Right ventricle myocardium inferior (tissue), 1 donor: Measurements from ENCODE around the gene GPR18. TPM values are rescaled to one million over a fixed set of nuclear protein-coding genes. Genes with fewer than 3 reads are reported as not detected.

Experiments used
- ATAC-seq: fragments of 200-7000 bp; cut with Tn5 transposase; one replicate; pipeline ENCODE4 v1.9.1; 2020; ENCODE audit warnings: mild to moderate bottlenecking, moderate library complexity
- DNase-seq: peaks from one replicate; pipeline ENCODE4 v3.0.0; 2021; ENCODE audit errors: missing footprints
- intact Hi-C: fragments of 100-400 bp; cut with DNase I; formaldehyde crosslinking; loops from one replicate; pipeline ENCODE4 v1.11.0; 2022
- total RNA-seq: library from RNA; stranded (reverse); fragmentation: NEBNext Ultra II Directional; extraction: Animal tissue kit (Norgen Biotek cat#: 25700); gene quantifications from one replicate; pipeline ENCODE4 v1.2.1, GENCODE V29; 2021
- donor health status: DM: no; HTN: yes; CAD: no; lungs with severe emphysema.

GPR18 gene
- total RNA-seq, 1 donor from 2014 or later, result not detected

DNA sequence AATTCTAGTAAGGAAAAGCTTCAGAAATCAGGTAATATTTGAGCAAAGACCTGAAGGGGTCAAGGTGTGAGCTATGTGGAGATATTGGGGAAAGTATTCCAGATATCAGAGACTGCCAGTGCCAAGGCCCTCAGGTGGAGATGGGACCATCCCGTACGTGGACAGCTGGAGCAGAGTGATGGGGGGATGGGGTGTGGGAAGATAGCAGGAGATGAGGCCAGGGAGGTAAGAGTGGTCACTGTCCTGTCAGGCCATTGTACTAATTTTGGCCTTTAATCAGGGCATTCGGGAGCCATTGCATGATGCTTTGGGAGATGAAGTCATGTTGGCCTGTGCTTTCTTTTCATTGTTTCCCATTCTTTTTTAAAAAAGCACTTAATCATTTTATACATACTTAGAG, 13.1 kb upstream of the GPR18 start:
- no peak for ATAC-seq
- intact Hi-C loops, result no loop called here
- DNase-seq, result no peak

DNA sequence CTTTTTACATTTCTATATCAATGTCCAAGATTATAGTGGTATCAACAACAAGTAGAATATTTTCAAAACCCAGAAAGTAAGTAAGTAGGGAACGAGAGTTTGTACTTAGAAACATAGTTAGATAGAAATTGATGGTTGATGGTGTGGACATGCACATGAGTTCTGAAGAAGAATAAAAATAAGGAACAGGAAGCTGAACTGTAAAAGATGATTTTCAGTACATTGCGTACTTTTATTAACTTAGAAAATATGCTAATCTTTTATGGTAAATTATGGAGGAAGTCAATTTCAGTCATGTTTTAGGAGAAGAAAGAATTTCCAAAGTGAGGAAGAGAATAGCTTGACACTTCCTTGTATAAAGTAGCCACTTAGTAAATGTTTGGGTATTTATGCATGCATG, 12.3 kb upstream of the GPR18 start:
- DNase-seq, result no peak
- no peak for ATAC-seq
- intact Hi-C loops, result no loop called here

DNA sequence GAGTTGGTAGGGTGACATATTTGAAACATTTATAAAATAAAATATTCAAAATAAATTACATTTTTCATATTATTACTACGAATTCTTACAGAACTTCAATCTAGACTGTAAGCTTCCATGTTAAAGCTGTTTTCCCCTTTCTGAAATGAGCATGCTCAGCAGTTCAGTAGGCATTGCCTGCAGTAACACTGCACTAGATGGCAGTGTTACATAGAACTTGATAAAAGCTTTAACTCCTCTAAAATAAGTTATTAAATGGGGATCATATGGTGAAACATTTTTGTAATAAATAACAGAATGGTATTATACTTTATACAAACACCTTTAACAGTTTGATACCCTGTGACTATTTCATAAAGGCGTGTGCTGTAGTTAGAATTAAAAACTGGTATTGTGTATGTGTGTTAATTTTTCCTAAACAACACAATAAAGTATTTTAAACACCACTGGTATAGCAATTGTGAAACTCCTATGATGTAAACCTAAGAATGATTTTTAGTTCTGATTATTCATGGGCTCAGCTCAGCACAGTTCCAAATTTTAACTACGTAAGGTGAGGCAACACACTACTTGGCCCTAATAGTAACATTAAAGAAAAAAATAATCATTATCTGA, 11.6 kb upstream of the GPR18 start:
- no peak for DNase-seq
- intact Hi-C loops, result loop anchor here (2.0 to 5.0 kb wide), 3 partner anchors 72 to 182 kb away; no protein-coding TSS in a partner anchor
- ATAC-seq, result peak; percentile 72

DNA sequence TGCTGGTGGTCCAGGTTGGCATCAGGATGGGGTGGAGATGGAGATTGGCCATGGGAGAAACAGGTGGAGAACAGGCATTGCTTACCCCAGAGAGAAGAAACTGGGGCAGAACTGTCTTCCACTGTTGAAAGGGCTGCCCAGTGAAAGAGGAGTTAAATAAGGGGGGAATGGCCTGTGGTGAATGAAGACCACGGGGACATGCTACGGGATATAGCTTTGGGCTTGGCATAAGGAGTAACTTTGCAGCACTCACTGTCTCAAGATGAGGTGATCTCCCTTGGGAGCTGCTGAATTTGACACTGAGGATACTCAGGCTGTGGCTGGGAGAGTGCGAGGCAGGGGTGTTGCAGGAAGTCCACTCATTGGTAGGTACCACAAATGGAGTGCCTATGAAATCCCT, 10.6 kb upstream of the GPR18 start:
- intact Hi-C loops, result loop anchor here (2.0 to 5.0 kb wide), 3 partner anchors 72 to 182 kb away; no protein-coding TSS in a partner anchor
- ATAC-seq (no peak), DNase-seq (no peak)

DNA sequence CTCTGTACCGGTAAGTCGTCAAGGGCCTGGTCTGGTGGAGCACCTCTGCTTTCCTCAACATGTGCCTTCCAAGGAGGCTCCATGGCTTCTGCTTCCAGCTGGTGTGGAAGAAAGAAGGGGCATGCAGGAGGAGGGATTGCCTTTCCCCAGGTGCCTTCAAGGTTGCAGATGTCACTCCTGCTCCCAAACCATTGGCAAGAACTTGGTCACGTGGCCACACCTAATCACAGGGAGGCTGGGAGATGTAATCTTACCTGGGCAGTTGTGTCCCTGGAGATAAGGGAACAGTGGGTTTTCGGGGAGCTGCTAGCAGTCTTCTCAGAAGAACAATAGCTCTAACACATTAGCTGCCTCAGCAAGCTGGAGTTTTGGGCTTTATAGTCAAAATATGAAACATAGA, 9.7 kb upstream of the GPR18 start:
- no peak for ATAC-seq
- intact Hi-C loops, result loop anchor here (2.0 to 5.0 kb wide), 3 partner anchors 71 to 181 kb away; no protein-coding TSS in a partner anchor
- no peak for DNase-seq

DNA sequence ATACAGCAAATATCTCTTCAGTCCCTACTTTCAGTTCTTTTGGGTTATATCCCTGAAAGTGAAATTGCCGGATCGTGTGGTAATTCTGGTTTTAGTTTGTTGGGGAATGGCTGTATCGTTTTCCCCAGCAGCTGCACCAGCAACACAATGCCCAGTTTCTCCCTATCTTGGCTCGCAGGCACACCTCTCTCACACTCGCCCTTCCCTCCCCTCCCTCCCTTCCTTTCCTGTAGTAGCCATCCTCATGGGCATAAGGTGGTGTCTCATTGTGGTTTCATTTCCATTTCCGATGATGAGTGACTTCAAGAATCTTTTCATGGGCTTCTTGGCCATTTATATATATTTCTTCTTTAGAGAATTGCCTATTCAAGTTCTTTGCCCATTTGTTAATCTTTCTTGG, 8.6 kb upstream of the GPR18 start:
- ATAC-seq, result no peak
- no peak for DNase-seq
- intact Hi-C loops, result loop anchor here (5.0 kb wide), 2 partner anchors 70 to 180 kb away; no protein-coding TSS in a partner anchor

DNA sequence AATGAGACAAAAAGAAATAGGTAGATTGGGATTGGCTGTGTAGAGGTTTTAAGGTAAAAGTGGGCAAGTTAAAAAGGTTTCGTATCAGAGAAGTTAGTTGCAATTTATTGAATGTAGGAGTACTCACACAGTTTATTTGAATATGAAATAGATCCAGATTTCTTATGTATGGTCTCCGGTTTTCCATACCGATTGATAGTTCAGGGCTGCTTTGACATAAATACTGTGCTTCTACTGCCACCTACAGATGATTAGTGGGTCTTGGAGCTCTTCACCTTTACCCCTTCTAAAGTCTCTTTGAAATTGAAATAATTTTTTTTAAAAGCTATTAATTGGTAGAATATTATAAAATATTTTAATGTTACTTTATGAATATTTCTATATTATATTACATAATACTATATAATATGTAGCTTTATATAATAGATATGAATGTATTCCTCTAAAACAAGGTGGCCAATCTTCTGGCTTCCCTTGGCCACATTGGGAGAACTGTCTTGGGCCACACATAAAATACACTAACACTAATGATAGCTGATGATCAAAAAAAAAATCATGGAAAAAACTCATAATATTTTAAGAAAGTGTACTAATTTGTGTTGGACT, 7.7 kb upstream of the GPR18 start:
- ATAC-seq (no peak), DNase-seq (no peak)
- intact Hi-C loops, result loop anchor here (1.0 to 5.0 kb wide), 3 partner anchors 69 to 179 kb away; no protein-coding TSS in a partner anchor

DNA sequence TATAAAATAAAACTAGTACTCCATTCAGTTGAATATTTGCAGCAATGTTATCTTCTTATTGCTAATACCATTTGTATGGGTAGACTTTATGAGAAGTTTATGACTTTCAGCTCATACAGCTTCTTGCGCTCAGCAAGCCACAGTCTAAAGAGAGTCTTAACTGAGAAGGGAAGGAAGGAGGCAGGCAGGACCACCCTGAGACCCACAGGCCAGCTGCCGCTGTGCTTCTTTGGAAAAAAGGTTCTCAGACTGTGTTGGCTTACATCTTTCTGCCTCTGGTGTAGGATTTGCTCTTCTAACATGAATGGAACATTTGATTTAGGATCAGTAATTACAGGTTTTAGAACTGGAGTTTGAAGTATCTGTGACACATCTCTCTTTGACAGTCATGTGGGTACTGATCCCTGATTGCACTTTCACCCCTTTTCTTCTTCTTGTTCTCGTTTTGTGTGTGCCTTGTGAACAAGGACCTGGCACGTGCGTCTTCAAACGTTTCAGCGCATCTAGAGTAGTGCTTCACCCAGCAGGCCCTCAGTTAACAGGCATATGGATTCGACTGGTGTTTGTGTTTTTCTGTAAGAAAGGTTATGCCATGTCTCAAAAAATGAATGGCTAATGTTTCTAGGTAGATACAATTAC, 7.1 kb upstream of the GPR18 start:
- DNase-seq, result no peak
- no peak for ATAC-seq
- intact Hi-C loops, result loop anchor here (1.0 to 5.0 kb wide), 3 partner anchors 68 to 178 kb away; no protein-coding TSS in a partner anchor

DNA sequence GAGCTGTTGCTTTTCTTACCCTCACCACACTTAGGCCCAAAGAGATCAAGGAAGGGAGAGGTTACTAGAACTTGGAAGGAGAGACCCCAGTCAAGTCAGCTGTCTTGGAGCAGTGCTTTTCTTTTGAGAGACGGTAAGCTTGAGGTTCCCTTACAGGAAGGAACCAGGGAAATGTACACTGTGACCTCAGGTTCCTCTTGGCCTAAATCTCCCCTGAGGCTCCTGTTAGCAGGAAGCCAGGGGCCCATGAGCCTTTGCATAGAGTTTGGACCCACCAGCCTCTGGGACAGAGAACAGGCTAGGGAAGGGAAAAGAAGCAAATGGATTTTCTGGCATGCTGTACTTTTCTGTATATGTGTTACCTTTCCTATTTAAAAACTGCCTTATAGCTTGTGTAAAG, 5.9 kb upstream of the GPR18 start:
- DNase-seq (no peak), ATAC-seq (no peak)
- intact Hi-C loops, result no loop called here

DNA sequence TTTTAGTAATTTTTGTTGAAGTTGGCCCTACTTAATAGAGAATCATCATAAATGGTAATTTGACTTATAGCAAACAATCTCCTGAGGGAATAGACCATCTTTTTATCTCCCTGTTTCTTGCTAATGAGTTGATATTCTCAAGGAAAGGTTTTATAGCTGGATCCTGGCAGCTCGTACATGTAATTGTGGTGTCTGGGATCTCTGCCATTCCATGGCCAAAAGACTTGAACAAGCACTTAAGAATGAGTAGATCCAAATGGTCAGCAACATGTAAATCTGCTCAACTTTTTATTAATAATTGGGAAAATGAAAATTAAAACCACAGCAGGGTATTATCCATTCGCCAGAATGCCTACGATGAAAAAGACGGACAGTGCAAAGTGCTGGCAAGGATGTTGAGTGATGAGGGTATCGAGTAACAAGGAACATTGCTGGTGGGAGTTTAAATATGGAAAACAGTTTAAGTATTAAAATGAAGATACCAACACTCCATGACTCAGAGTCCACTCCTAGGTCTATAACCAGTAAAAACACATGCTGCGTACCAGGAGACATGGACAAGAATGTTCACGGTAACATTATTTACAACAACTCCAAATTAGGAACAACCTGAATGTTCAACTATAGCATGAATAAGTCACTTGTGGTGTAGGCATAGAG, 5.1 kb upstream of the GPR18 start:
- ATAC-seq (no peak), DNase-seq (no peak)
- intact Hi-C loops, result no loop called here

DNA sequence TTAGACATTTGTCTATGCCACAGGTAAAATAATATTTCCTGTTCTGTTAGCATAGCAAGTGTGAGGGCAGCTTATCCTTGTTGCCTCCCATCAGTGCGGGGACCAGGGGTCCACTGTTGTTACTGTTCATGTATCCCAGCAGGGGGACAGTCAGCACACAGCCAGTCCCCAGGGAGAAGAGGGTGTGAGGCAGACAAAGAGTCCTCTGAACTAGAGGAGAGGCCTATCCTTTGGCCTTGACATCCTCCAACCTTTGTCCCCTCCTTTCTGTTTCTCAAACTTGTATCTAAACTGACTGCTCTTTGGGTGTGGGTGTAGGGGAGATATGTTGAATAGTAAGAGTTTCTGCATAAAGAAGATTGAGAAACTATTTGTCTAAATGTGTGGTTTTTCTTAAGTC, 2.9 kb upstream of the GPR18 start:
- no peak for ATAC-seq
- no peak for DNase-seq
- intact Hi-C loops, result no loop called here

DNA sequence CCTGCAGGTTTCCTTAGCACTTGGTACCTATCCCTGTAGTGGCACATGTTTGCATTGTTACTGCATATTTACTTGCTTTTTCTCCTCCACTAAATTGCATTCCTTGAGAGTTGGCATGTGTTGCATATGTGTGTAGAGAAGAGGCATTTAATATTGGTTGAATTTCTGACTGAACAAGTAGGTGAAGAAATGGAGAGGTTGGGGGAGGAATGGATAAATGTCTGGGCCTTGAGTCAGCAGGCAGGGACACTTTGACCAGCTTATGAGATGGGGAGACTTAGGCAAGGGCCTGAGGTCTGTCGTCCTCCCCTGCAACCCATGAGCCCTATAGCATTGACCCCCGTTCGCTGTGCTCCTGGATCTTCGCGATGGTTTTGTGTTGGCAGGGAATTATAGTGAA, 2.0 kb upstream of the GPR18 start:
- ATAC-seq (no peak), DNase-seq (no peak)
- intact Hi-C loops, result no loop called here

DNA sequence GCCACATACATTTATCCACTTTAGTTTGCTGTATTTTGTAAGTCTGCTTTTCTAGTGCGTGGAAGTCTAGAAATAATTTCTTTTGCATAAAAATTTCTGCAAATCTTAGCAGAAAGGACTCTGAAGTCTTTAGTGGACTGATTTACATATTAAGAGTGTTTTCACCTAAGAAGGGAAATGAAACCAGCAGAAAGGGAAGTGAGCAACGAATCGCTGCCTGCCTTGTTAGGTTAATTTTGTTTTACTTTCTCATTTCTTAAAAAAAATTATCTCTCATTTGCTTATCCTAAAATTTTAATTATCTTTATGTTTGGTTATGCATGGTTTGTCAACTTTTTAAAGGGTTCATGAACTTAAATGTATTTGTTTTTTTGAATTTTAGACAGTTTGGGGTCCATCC, 767 bp upstream of the GPR18 start:
- ATAC-seq, result no peak
- intact Hi-C loops, result no loop called here
- DNase-seq, result no peak

DNA sequence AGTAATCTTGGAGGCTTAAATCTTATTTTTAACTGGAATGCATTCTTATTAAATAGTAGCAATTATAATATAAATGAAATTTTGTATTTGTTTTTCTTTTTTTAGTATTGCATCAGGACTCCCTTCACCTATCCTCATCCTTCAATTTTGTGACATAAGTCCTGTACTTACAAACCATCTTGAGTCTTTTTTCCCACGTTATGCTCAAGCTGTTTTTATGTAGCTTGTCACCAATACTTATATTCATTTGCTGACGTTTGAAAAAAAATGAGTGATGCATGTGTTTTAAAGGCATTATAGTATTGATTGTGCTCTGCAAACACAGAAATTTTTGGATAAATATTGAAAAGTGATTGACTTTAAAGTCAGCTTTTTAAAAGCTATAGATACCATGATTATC, 888 bp downstream of the GPR18 start:
- DNase-seq, result no peak
- ATAC-seq, result no peak
- intact Hi-C loops, result no loop called here

DNA sequence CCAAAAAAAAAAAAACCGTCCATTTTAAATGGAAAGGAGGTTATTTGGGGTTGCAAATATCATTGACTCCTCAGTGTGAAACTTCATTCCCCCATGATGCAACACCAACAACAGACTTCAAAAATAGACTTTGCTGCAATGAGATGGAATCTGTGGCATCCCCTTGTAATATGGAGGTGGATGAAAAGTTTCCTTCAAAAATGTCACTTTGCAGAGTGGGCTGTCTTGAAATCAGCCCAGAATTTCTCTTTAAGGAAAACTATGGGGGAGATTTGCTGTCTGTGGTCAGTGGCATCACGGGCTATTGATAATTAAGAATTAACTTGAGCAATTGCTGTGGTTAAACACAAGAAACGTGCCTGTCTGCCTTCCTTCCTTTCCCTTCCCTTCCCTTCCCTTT, 1.5 kb downstream of the GPR18 start:
- intact Hi-C loops, result no loop called here
- ATAC-seq, result no peak
- no peak for DNase-seq

DNA sequence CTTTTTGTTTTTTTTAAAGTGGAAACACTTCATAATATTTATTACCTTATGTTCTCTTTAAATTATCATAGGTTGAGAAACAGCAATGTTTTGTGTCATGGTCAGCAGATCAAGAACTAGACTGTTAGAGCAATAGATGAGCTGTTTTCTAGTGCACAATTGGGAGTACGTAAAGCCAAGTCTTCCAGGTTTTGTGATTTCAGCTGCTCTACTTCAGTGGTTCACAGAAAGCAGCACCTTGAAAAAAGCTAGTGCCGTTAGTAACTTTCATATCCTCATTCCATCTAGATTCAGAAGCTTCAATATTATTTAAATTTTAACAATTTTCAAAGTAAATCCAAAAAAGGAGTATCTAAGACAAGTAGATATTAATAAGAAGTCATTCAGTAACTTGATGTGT, 1.9 kb downstream of the GPR18 start:
- no peak for ATAC-seq
- intact Hi-C loops, result no loop called here
- DNase-seq, result no peak

DNA sequence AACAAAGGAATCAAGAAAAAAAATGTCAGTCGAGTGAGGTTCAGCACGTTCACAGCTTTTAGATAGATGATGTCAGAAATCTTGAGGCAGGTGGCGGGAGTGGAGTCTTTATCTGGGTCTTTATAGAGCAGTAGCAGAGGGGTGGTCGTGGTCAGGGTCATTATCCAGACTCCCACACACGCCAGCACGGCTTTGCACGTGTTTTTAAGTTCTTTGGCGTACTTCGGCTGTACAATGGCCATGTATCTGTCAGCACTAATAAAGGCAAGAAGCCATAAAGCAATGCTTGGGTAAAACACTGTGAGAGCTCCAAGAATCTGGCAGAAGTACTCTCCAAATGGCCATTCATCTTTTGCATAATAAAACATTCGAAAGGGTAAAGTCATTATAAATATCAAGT, 2.9 kb downstream of the GPR18 start:
- no peak for DNase-seq
- intact Hi-C loops, result no loop called here
- no peak for ATAC-seq

DNA sequence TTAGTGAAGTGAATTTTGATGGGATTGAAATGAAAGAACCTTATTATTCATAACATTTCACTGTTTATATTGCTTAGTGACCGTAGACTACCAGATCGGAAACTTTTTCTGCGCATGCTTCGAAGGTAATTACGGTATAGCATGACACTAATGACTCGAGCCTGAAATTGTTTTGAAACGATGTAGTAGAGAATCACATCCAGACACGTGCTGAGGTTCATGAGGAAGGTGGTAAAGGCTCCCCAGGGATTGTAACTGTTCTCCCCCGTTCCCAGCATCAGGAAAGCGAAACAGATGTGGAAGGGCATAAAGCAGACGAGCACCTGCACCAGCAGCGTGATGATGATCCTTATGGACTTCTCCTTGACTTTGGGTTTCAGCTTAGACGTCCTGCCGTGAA, 3.3 kb downstream of the GPR18 start:
- intact Hi-C loops, result no loop called here
- no peak for DNase-seq
- ATAC-seq, result no peak

DNA sequence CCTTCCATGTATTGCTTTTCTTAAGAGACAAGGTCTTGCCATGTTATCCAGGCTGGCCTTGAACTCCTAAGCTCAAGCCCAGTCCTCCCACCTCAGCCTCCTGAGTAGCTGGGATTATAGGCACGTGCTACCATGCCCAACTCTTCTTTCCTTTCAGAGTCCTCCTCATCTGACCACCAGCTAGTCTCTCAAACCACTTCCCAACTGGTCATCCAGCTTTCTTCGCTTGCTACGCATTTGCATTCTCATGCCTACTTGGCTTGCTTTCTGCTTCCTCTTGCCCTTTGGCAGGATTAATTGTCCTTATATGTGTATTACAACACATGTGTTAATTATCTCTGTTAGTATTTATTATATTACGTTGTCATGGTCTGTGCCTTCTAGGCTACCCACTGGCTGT, 6.3 kb downstream of the GPR18 start:
- ATAC-seq, result no peak

More for the DNA sequence above, 6.3 kb downstream of the GPR18 start:
- intact Hi-C loops, result no loop called here
- no peak for DNase-seq
